Lower leg skin (tissue), 4 donors: ENCODE measurements around the gene ZNF135. TPM values are rescaled to one million over a fixed set of nuclear protein-coding genes. Genes with fewer than 3 reads are reported as not detected.
A peak's percentile ranks its signal among the peaks of the same experiment; 100 is the strongest.

Source experiments
- DNase-seq, 2 donors: peaks; one replicate each; pipeline ENCODE4 v3.0.0-alpha.2; 2019; ENCODE audit warnings: low spot score in 2 of 2
- H3K4me3 ChIP-seq: fragments of 200-600 bp; sonication (generic); 2 replicates; pipeline ENCODE4 v1.5.1; 2017; ENCODE audit warnings: mild to moderate bottlenecking, low read depth; ENCODE audit not compliant: poor library complexity, severe bottlenecking
- POLR2A ChIP-seq, 2 donors: fragments of 450-650 bp; IDR thresholded peaks; one replicate each; pipeline ENCODE4 v1.6.1; 2016 to 2017; ENCODE audit warnings: antibody characterized with exemption in 2 of 2, mild to moderate bottlenecking in 1 of 2, moderate library complexity in 1 of 2
- WGBS, 2 donors: methylation state at CpG; one replicate each; pipeline ENCODE4 v1.1.5; 2018; 5-methylcytosine and 5-hydroxymethylcytosine counted together
- intact Hi-C: fragments of 100-400 bp; cut with DNase I; formaldehyde crosslinking; loops from one replicate; pipeline ENCODE4 v1.15.0; 2023; ENCODE audit warnings: low total_unique reads
- total RNA-seq, 4 donors: library from RNA; depleted of rRNA; stranded (reverse); fragments of >200 nt; gene quantifications; one replicate each; pipeline ENCODE4 v1.1.0, GENCODE V29; 2016
- TF ChIP-seq, protein P1 (sequence below), 3 donors: fragments of 450-650 bp; IDR thresholded peaks; one replicate each; pipeline ENCODE4 v1.5.1; 2016; ENCODE audit warnings: antibody characterized with exemption in 3 of 3, mild to moderate bottlenecking in 3 of 3, moderate library complexity in 2 of 3

The ZNF135 gene
- total RNA-seq, 4 donors from 2014 or later, result 4.8 to 5.9 (median 5.5) TPM

DNA sequence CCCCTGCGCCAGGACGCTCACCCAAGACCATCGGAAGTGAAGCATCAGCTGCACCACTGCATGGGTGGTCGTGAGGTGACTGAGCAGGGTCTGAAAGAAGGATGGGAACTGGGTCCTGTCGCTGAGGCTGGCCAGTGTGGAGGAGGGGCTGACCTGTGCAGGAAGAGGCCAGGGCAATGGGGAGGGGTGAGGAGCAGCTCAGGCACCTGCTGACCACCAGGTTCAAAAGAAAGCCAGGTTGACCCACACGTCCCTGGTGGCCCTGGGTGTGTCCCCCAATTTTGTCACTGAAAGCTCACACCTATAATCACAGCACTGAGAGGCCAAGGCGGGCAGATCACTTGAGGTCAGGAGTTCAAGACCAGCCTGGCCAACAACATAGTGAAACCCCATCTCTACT lies 39.0 kb upstream of the ZNF135 start:
- no peak for DNase-seq
- intact Hi-C loops, result no loop called here
- 78 to 82% methylated on average over 7 of the region's 7 CpGs for WGBS, 2 donors
- H3K4me3 ChIP-seq, result no peak overlapping the region
- TF ChIP-seq, protein P1, sequence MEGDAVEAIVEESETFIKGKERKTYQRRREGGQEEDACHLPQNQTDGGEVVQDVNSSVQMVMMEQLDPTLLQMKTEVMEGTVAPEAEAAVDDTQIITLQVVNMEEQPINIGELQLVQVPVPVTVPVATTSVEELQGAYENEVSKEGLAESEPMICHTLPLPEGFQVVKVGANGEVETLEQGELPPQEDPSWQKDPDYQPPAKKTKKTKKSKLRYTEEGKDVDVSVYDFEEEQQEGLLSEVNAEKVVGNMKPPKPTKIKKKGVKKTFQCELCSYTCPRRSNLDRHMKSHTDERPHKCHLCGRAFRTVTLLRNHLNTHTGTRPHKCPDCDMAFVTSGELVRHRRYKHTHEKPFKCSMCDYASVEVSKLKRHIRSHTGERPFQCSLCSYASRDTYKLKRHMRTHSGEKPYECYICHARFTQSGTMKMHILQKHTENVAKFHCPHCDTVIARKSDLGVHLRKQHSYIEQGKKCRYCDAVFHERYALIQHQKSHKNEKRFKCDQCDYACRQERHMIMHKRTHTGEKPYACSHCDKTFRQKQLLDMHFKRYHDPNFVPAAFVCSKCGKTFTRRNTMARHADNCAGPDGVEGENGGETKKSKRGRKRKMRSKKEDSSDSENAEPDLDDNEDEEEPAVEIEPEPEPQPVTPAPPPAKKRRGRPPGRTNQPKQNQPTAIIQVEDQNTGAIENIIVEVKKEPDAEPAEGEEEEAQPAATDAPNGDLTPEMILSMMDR (IDR thresholded peaks at IDR 0.05), result no peak
- no peak for TF ChIP-seq POLR2A (IDR thresholded peaks at IDR 0.05)

DNA sequence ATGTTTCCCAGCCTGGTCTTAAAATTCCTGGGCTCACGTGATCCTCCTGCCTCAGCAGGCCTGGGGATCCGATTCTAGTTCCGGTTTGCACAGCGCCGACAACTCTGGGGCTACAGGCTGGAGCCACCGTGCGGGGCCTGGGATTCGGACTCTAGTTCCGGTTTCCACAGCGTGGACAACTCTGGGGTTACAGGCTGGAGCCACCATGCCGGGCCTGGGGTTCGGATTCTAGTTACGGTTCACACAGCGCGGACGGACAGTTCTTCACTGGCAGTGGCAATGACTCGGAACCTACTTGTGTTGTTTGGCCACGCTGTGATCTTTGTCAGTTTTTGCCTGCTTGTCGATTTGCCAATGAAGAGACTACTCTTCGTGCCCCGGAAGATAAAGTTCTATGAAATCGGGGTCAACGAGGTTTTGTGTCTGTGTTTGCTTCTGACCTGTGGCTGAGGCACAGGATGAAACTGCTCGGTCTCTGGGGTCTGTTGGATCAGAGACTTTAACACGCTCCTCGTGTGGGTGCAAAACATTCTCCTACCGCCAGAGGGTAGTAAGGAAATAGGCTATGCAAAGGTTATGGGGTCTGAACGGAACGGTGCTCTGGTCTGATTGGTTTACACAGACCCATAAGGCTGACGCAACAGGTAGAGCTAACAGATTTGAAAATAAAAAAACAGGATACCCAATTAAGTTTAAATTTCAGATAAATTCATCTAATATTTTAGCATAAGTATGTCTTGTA lies 37.4 kb upstream of the ZNF135 start:
- WGBS, 2 donors, result 54% methylated on average over 30 of the region's 30 CpGs
- H3K4me3 ChIP-seq, result no peak overlapping the region
- peak in 1 of 2 donors; percentile 31 for DNase-seq
- TF ChIP-seq, protein P1 (IDR thresholded peaks at IDR 0.05), result no peak
- no peak for TF ChIP-seq POLR2A (IDR thresholded peaks at IDR 0.05)
- intact Hi-C loops, result no loop called here

DNA sequence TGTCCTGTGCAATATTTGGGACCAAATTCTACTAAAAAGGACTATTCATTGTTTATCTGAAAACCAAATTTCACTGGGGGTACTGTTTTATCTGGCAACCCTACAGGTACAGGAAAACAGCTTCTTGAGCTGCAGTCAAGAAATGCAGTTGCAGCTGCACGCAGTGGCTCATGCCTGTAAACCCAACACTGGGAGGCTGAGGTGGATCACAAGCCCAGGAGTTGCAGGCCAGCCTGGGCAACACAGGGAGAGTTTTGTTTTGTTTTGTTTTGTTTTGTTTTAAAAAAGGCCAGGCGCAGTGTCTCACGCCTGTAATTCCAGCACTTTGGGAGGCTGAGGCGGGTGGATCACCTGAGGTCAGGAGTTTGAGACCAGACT lies 36.8 kb upstream of the ZNF135 start:
- TF ChIP-seq POLR2A (IDR thresholded peaks at IDR 0.05), result no peak
- TF ChIP-seq, protein P1 (IDR thresholded peaks at IDR 0.05), result no peak
- no peak for DNase-seq
- 74 to 78% methylated on average over 4 of the region's 4 CpGs for WGBS, 2 donors
- no peak overlapping the region for H3K4me3 ChIP-seq
- intact Hi-C loops, result no loop called here

DNA sequence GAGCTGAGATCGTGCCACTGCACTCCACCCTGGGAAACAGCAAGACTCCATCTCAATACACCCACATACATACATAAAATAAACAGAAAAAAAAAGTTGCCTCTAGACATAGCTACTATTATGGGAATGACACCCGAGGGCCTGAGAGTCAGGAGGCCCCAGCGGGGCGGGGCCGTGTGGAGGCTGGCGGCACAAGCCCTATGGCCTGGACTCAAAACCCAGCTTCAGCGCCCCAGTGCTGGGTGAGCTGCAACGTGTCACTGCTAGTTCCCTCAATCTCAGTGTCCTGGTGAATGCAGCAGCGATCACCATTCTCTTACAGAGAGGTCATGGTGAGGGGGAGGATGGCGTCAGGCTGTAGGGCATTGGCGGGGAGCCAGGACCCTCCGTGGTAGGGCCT lies 34.4 kb upstream of the ZNF135 start:
- TF ChIP-seq, protein P1 (IDR thresholded peaks at IDR 0.05), result no peak
- no peak for TF ChIP-seq POLR2A (IDR thresholded peaks at IDR 0.05)
- H3K4me3 ChIP-seq, result no peak overlapping the region
- 80 to 84% methylated on average over 12 of the region's 12 CpGs for WGBS, 2 donors
- intact Hi-C loops, result no loop called here
- DNase-seq, result no peak

DNA sequence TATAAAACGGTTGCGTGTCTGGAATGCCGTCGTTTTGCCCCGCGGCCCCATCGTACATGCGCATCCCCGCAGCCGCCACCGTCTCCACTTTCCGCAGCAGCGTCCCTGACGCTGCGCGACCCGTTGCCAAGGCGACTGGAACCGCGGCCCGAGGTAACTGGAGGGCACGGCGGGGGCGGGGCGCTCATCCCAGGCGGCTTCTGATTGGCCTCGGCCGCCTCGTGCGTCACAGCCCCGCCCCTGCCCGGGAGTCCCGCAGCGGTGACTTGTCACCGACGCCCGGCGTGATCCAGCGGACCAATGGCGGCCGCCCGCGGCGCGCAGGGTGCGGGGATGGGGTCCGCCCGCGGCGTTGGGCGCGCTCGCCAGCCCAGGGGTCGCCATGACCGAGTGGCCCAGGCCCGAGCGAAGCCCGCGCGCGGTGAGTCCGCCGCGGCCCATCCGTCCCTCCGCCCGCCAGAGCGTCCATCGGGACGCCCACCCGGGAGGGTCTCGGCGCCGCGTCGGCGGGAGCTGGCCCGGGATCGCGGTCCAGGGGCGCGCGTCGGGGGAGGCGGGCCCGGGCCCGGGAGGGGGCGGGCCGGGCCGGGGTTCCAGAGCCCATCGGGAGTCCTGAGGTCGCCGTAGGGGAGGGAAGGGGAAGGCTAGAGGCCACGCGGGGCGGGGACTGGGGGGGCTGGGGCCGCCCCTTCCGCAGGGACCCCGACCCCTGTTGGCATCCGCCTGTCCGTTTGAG lies 25.2 kb upstream of the ZNF135 start, which contains the start of gene ZSCAN1:
TSS of gene ZSCAN1 (plus strand) at position 285 of the 736 bp plus-strand sequence. CDS start 3,812 bp downstream, outside the sequence.
- no peak within 1 kb of the TSS for H3K4me3 ChIP-seq
- WGBS, 2 donors, result 6 to 12% methylated on average over 39 to 80 of the region's 101 CpGs
- intact Hi-C loops, result no loop called here
- DNase-seq, result peak; percentile 46 to 87
- TF ChIP-seq POLR2A (IDR thresholded peaks at IDR 0.05), result no peak
- TF ChIP-seq, protein P1 (IDR thresholded peaks at IDR 0.05), result no peak
